ENCODE measurements around the gene MUC22. TPM values are rescaled to one million over a fixed set of nuclear protein-coding genes. Genes with fewer than 3 reads are reported as not detected.
"Not testable (repeated sequence)": the region's sequence is repeated elsewhere in the genome, so short reads cannot be mapped to it uniquely, and the experiment has no call there.

The MUC22 gene
- total RNA-seq, 2 donors from 2014 or later = not detected

GRCh38 chr6:30988209-30988825 lies 22.0 kb upstream of the MUC22 start:
- ATAC-seq (no peak), DNase-seq (no peak)
- no peak for TF ChIP-seq CTCF (IDR thresholded peaks at IDR 0.05)
- TF ChIP-seq POLR2A (IDR thresholded peaks at IDR 0.05) = no peak
- 68 to 80% methylated on average over 9 of the region's 9 CpGs for WGBS, 2 donors
- H3K36me3 ChIP-seq (replicated peaks in 1 of 2; ENCODE audit: insufficient read depth in 1 of 2, low read depth in 2 of 2) = no peaks in the 10 kb centered on the region
- H3K27me3 ChIP-seq = no peaks in the 10 kb centered on the region
- no peak overlapping the region for H3K4me3 ChIP-seq
- H3K9me3 ChIP-seq = no peaks in the 10 kb centered on the region
- no peak overlapping the region for H3K27ac ChIP-seq
- no peaks in the 10 kb centered on the region for H3K4me1 ChIP-seq
- intact Hi-C loops (cut with DNase I) = no loop called here

GRCh38 chr6:30990422-30991086 lies 19.7 kb upstream of the MUC22 start:
- TF ChIP-seq POLR2A (IDR thresholded peaks at IDR 0.05) (no peak), CTCF (IDR thresholded peaks at IDR 0.05) (no peak)
- Histone ChIP-seq H3K9me3 (no peaks in the 10 kb centered on the region), H3K27me3 (no peaks in the 10 kb centered on the region), H3K36me3 (replicated peaks in 1 of 2; ENCODE audit: insufficient read depth in 1 of 2, low read depth in 2 of 2) (no peaks in the 10 kb centered on the region), H3K27ac (no peak overlapping the region), H3K4me1 (no peaks in the 10 kb centered on the region), H3K4me3 (no peak overlapping the region)
- DNase-seq (no peak), ATAC-seq (no peak)
- WGBS, 2 donors = 68 to 76% methylated on average over 8 of the region's 8 CpGs
- intact Hi-C loops (cut with DNase I) = no loop called here

GRCh38 chr6:30991891-30992290 lies 18.4 kb upstream of the MUC22 start:
- no peak overlapping the region for H3K27ac ChIP-seq
- no peak for TF ChIP-seq CTCF (IDR thresholded peaks at IDR 0.05)
- TF ChIP-seq POLR2A (IDR thresholded peaks at IDR 0.05) = no peak
- intact Hi-C loops (cut with DNase I) = no loop called here
- H3K36me3 ChIP-seq (replicated peaks in 1 of 2; ENCODE audit: insufficient read depth in 1 of 2, low read depth in 2 of 2) = no peaks in the 10 kb centered on the region
- DNase-seq = no peak
- no peaks in the 10 kb centered on the region for H3K9me3 ChIP-seq
- no peaks in the 10 kb centered on the region for H3K27me3 ChIP-seq
- no peak for ATAC-seq
- 60 to 88% methylated on average over 1 to 2 of the region's 2 CpGs for WGBS, 2 donors
- no peak overlapping the region for H3K4me3 ChIP-seq
- H3K4me1 ChIP-seq = no peaks in the 10 kb centered on the region

- Histone ChIP-seq H3K36me3 (replicated peaks in 1 of 2; ENCODE audit: insufficient read depth in 1 of 2, low read depth in 2 of 2) (no peaks in the 10 kb centered on the region), H3K4me3 (no peak overlapping the region), H3K27ac (no peak overlapping the region), H3K4me1 (no peaks in the 10 kb centered on the region), H3K9me3 (no peaks in the 10 kb centered on the region), H3K27me3 (no peaks in the 10 kb centered on the region)
- no peak for TF ChIP-seq CTCF (IDR thresholded peaks at IDR 0.05)
- no peak for TF ChIP-seq POLR2A (IDR thresholded peaks at IDR 0.05)
- 73 to 96% methylated on average over 2 of the region's 2 CpGs for WGBS, 2 donors
- intact Hi-C loops (cut with DNase I) = no loop called here
- DNase-seq (no peak), ATAC-seq (no peak)
Observed at GRCh38 chr6:30997301-30997700, 13.0 kb upstream of the MUC22 start.

GRCh38 chr6:30998785-30999184 lies 11.5 kb upstream of the MUC22 start:
- Histone ChIP-seq H3K4me3 (no peak overlapping the region), H3K27ac (no peak overlapping the region), H3K36me3 (replicated peaks in 1 of 2; ENCODE audit: insufficient read depth in 1 of 2, low read depth in 2 of 2) (no peaks in the 10 kb centered on the region), H3K27me3 (no peaks in the 10 kb centered on the region), H3K4me1 (no peaks in the 10 kb centered on the region), H3K9me3 (no peaks in the 10 kb centered on the region)
- ATAC-seq (no peak), DNase-seq (no peak)
- intact Hi-C loops (cut with DNase I) = no loop called here
- TF ChIP-seq POLR2A (IDR thresholded peaks at IDR 0.05) = no peak
- no peak for TF ChIP-seq CTCF (IDR thresholded peaks at IDR 0.05)
- 53 to 71% methylated on average over 5 of the region's 5 CpGs for WGBS, 2 donors

- ATAC-seq; H3K9me3 ChIP-seq; H3K27ac ChIP-seq; H3K27me3 ChIP-seq; H3K4me3 ChIP-seq; H3K36me3 ChIP-seq (replicated peaks in 1 of 2; ENCODE audit: insufficient read depth in 1 of 2, low read depth in 2 of 2); intact Hi-C loops (cut with DNase I); DNase-seq; H3K4me1 ChIP-seq: not testable (repeated sequence)
- WGBS, 2 donors = 92 to 93% methylated on average over 5 to 19 of the region's 39 CpGs
Observed at GRCh38 chr6:31000067-31000860, 10.0 kb upstream of the MUC22 start.

Data from body of pancreas (tissue), 4 donors.